ENCODE measurements around the gene MARCHF11.

Gene MARCHF11

GRCh38 chr5:16179511-16179935, at the start of gene MARCHF11:
Gene MARCHF11 (minus strand): TSS chr5:16179791. CDS start chr5:16179575, 216 bp downstream.
- peak; percentile 64 for DNase-seq

- DNase-seq, result no peak
Observed at GRCh38 chr5:16225927-16226326, 46.3 kb upstream of the MARCHF11 start.

GRCh38 chr5:16192311-16192710, 12.7 kb upstream of the MARCHF11 start:
- DNase-seq, result no peak

GRCh38 chr5:16180789-16181082, 1.1 kb upstream of the MARCHF11 start:
- DNase-seq, result no peak

GRCh38 chr5:16179936-16180788, 571 bp upstream of the MARCHF11 start:
- no peak for DNase-seq

- DNase-seq, result peak; percentile 39
Observed at GRCh38 chr5:16178745-16179372, 732 bp downstream of the MARCHF11 start.

- peak; percentile 21 for DNase-seq
Observed at GRCh38 chr5:16169550-16169949, 10.0 kb downstream of the MARCHF11 start.

GRCh38 chr5:16160706-16161105, 18.9 kb downstream of the MARCHF11 start:
- DNase-seq, result peak; percentile 89

GRCh38 chr5:16159636-16160035, 20.0 kb downstream of the MARCHF11 start:
- no peak for DNase-seq

- DNase-seq, result no peak
Observed at GRCh38 chr5:16156152-16156551, 23.4 kb downstream of the MARCHF11 start.

GRCh38 chr5:16152601-16153568, 26.7 kb downstream of the MARCHF11 start:
- DNase-seq, result peak; percentile 37

GRCh38 chr5:16149621-16150020, 30.0 kb downstream of the MARCHF11 start:
- no peak for DNase-seq

- DNase-seq, result no peak
Observed at GRCh38 chr5:16147179-16147900, 32.3 kb downstream of the MARCHF11 start.

- no peak for DNase-seq
Observed at GRCh38 chr5:16144416-16144815, 35.2 kb downstream of the MARCHF11 start.

- DNase-seq, result no peak
Observed at GRCh38 chr5:16143361-16144049, 36.1 kb downstream of the MARCHF11 start.

- no peak for DNase-seq
Observed at GRCh38 chr5:16140944-16141343, 38.6 kb downstream of the MARCHF11 start.

GRCh38 chr5:16140417-16140816, 39.2 kb downstream of the MARCHF11 start:
- DNase-seq, result no peak

- no peak for DNase-seq
Observed at GRCh38 chr5:16137177-16137576, 42.4 kb downstream of the MARCHF11 start.

GRCh38 chr5:16135506-16135905, 44.1 kb downstream of the MARCHF11 start:
- no peak for DNase-seq

- peak; percentile 32 for DNase-seq
Observed at GRCh38 chr5:16135003-16135402, 44.6 kb downstream of the MARCHF11 start.

GRCh38 chr5:16134204-16134603, 45.4 kb downstream of the MARCHF11 start:
- no peak for DNase-seq

GRCh38 chr5:16131878-16132277, 47.7 kb downstream of the MARCHF11 start:
- no peak for DNase-seq
